ENCODE measurements around the gene PPP1R18. TPM values are rescaled to one million over a fixed set of nuclear protein-coding genes. Genes with fewer than 3 reads are reported as not detected.
"Not testable (repeated sequence)": the region's sequence is repeated elsewhere in the genome, so short reads cannot be mapped to it uniquely, and the experiment has no call there.

Gene PPP1R18
- total RNA-seq, 1 experiment from 2014 or later = 49.9 TPM

DNA sequence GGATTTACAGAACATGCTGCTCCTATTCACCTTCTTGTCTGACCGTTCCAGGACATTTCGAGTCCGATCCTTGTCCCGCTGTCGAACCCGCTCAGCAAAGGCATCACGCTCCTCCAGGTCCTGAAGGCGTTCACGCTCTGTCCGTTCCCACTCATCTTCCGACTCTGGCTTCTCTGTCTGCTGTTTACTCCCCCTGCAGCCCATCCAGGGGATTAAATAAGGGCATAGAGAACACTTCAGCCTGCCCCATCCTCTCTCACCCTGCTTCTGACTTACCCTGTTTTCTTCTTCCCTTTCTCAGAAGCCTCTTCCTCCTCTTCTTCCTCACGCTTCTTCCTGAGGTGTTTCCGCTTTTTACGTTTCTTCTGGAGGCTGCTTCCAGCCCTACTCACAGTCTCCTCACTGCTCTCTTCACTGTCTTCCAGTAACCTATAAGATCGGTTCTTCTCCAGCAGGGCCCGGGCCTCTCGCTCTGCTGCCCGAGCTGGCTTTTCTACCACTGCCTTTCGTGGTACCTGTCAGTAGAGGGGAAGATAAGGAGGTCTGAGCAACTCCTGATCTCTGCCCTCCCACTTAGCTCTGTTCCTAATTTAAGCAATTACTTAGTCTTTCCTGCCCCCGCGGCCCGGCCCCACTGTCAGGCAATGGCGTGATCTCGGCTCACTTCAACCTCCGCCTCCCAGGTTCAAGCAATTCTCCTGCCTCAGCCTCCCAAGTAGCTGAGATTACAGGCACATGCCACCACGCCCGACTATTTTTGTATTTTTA, 15.5 kb downstream of the PPP1R18 start:
- Histone ChIP-seq H4K20me1 (ENCODE audit: low read length) (no peaks in the 10 kb centered on the region), H3K4me1 (ENCODE audit: insufficient read depth, low read length) (peaks cover 4% of the 10 kb centered on the region), H3K27me3 (ENCODE audit: low read length) (no peaks in the 10 kb centered on the region), H3K27ac (ENCODE audit: low read length) (no peak overlapping the region), H3K4me3 (ENCODE audit: low read length) (peak overlapping the region; percentile 75; the same call in 1 of the 2 replicates), H3K9ac (ENCODE audit: low read length) (no peak overlapping the region), H3K36me3 (ENCODE audit: low read depth, low read length) (peaks cover 18% of the 10 kb centered on the region), H3F3A (ENCODE audit: low read length, unreplicated experiment) (no peaks in the 10 kb centered on the region), H3K9me2 (replicated peaks; ENCODE audit: low read length) (no peaks in the 10 kb centered on the region), H2AFZ (ENCODE audit: low read length) (no peak overlapping the region), H3K79me2 (ENCODE audit: low read length) (peaks cover 22% of the 10 kb centered on the region), H3K4me2 (ENCODE audit: low read length) (peak overlapping the region; percentile 83), H3K9me3 (ENCODE audit: low read length) (no peaks in the 10 kb centered on the region)
- DNase-seq = no peak
- POLR2A ChIA-PET (ENCODE audit: unreplicated experiment) = no interaction called here
- no TSS peak for BruUV-seq (replicated peaks)
- TF ChIP-seq, protein P1, sequence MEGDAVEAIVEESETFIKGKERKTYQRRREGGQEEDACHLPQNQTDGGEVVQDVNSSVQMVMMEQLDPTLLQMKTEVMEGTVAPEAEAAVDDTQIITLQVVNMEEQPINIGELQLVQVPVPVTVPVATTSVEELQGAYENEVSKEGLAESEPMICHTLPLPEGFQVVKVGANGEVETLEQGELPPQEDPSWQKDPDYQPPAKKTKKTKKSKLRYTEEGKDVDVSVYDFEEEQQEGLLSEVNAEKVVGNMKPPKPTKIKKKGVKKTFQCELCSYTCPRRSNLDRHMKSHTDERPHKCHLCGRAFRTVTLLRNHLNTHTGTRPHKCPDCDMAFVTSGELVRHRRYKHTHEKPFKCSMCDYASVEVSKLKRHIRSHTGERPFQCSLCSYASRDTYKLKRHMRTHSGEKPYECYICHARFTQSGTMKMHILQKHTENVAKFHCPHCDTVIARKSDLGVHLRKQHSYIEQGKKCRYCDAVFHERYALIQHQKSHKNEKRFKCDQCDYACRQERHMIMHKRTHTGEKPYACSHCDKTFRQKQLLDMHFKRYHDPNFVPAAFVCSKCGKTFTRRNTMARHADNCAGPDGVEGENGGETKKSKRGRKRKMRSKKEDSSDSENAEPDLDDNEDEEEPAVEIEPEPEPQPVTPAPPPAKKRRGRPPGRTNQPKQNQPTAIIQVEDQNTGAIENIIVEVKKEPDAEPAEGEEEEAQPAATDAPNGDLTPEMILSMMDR (conservative IDR thresholded peaks at IDR 0.05; ENCODE audit: low read depth, low read length) = peak; percentile 38
- TF ChIP-seq EZH2phosphoT487 (IDR thresholded peaks at IDR 0.05; ENCODE audit: borderline replicate concordance, low read length) = no peak
- intact Hi-C loops (cut with micrococcal nuclease) = loop anchor here (5.0 kb wide), 2 partner anchors 189 to 206 kb away; no protein-coding TSS in a partner anchor
- CTCF ChIA-PET = no interaction called here
- no peak for ATAC-seq

DNA sequence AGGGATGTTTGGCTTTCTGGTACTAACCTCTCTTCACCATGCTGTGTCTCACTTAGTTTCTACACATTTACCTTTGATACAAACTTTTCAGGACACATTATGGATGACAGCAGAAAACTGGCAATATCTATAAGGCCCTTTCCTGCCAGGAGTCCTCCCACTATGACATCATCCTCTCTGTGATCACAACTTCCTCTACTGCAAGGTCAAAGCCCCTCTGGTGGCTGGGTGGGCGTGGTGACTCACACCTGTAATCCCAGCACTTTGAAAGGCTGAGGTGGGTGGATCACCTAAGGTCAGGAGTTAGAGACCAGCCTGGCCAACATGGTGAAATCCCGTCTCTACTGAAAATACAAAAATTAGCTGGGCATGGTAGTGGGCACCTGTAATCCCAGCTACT, 20.1 kb downstream of the PPP1R18 start:
- H3K36me3 ChIP-seq (ENCODE audit: low read depth, low read length) = peaks cover 45% of the 10 kb centered on the region
- H3K9ac ChIP-seq (ENCODE audit: low read length); H2AFZ ChIP-seq (ENCODE audit: low read length); H3K4me3 ChIP-seq (ENCODE audit: low read length); H3K27me3 ChIP-seq (ENCODE audit: low read length); ATAC-seq; H3K27ac ChIP-seq (ENCODE audit: low read length); CTCF ChIA-PET; H3K79me2 ChIP-seq (ENCODE audit: low read length); BruUV-seq (replicated peaks); H4K20me1 ChIP-seq (ENCODE audit: low read length); H3K4me2 ChIP-seq (ENCODE audit: low read length); H3F3A ChIP-seq (ENCODE audit: low read length, unreplicated experiment); H3K9me3 ChIP-seq (ENCODE audit: low read length); DNase-seq; POLR2A ChIA-PET (ENCODE audit: unreplicated experiment); H3K4me1 ChIP-seq (ENCODE audit: insufficient read depth, low read length); H3K9me2 ChIP-seq (replicated peaks; ENCODE audit: low read length); intact Hi-C loops (cut with micrococcal nuclease): not testable (repeated sequence)

DNA sequence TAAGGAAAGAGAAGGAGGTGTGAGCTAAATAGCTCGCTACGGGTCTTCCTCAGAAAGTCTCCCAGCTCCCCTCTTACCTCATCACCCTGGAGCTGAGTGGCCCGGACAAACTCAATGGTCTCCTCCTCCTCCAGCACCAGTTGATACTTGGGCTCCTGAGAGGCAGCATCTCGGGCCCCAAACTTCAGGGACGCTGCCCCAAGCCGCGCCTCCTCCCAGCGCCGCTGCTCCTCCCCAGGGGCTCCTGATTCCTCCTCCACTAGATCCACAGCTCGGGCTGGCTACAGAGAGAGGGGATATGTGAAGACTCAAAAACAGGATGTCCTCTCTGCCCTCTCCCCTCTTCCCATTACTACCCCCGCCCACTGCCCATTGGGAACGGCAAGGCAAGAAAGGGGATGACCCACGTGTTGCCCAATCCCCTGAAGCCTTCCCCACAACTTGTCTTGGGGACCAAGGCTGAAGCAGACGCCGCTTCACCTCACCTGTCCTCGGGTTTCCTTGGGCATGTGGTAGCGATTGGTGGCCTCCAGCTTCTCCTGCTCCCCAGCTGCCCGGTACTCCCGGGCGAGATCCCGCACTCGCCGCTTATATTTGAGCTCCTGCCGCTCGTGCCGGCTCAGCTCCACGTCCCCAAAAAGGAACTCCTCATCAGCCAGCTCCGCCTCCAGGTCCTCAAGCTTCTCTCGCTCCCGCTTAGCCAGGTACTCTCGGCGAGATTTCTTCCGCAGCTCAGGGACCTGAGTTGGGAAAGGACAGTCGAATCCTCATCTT, 21.3 kb downstream of the PPP1R18 start:
- Histone ChIP-seq H3K27ac (ENCODE audit: low read length) (no peak overlapping the region), H4K20me1 (ENCODE audit: low read length) (no peaks in the 10 kb centered on the region), H3K36me3 (ENCODE audit: low read depth, low read length) (peaks cover 43% of the 10 kb centered on the region), H3K9me3 (ENCODE audit: low read length) (no peaks in the 10 kb centered on the region), H2AFZ (ENCODE audit: low read length) (no peak overlapping the region), H3K9ac (ENCODE audit: low read length) (no peak overlapping the region), H3K4me3 (ENCODE audit: low read length) (no peak overlapping the region), H3K9me2 (replicated peaks; ENCODE audit: low read length) (no peaks in the 10 kb centered on the region), H3K27me3 (ENCODE audit: low read length) (no peaks in the 10 kb centered on the region), H3F3A (ENCODE audit: low read length, unreplicated experiment) (no peaks in the 10 kb centered on the region), H3K4me1 (ENCODE audit: insufficient read depth, low read length) (no peaks in the 10 kb centered on the region), H3K79me2 (ENCODE audit: low read length) (no peaks in the 10 kb centered on the region), H3K4me2 (ENCODE audit: low read length) (no peak overlapping the region)
- no peak for DNase-seq
- TSS peak; percentile 38 for BruUV-seq (replicated peaks)
- ATAC-seq = no peak
- TF ChIP-seq EZH2 (IDR thresholded peaks at IDR 0.05; ENCODE audit: low read length, unreplicated experiment) (no peak), EZH2phosphoT487 (IDR thresholded peaks at IDR 0.05; ENCODE audit: borderline replicate concordance, low read length) (no peak)
- TF ChIP-seq, protein P1 (conservative IDR thresholded peaks at IDR 0.05; ENCODE audit: low read depth, low read length) = no peak
- CTCF ChIA-PET = no interaction called here
- intact Hi-C loops (cut with micrococcal nuclease) = no loop called here
- POLR2A ChIA-PET (ENCODE audit: unreplicated experiment) = no interaction called here

DNA sequence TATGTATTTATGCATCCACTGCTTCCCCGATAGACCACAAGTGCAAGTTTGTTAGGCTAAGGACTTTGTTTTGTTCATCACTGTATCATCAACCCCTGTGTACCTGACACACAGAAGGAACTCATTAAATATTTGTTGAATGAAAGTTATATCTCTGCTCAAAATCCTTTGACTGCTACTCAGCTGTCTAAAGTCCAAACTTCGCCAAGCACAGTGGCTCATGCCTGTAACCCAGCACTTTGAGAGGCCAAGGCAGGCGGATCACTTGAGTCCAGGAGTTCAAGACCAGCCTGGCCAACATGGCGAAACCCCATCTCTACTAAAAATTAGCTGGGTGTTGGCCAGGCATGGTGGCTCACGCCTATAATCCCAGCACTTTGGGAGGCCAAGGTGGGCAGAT, 28.5 kb downstream of the PPP1R18 start:
- intact Hi-C loops (cut with micrococcal nuclease); H3K9ac ChIP-seq (ENCODE audit: low read length): not testable (repeated sequence)

More for the DNA sequence above, 28.5 kb downstream of the PPP1R18 start:
- H3K9me2 ChIP-seq (replicated peaks; ENCODE audit: low read length); DNase-seq; H3K4me2 ChIP-seq (ENCODE audit: low read length); H2AFZ ChIP-seq (ENCODE audit: low read length); H3K79me2 ChIP-seq (ENCODE audit: low read length); H3K4me1 ChIP-seq (ENCODE audit: insufficient read depth, low read length); H3K4me3 ChIP-seq (ENCODE audit: low read length); ATAC-seq; CTCF ChIA-PET; H3K27ac ChIP-seq (ENCODE audit: low read length); POLR2A ChIA-PET (ENCODE audit: unreplicated experiment); H4K20me1 ChIP-seq (ENCODE audit: low read length); H3K9me3 ChIP-seq (ENCODE audit: low read length); BruUV-seq (replicated peaks); H3F3A ChIP-seq (ENCODE audit: low read length, unreplicated experiment); H3K27me3 ChIP-seq (ENCODE audit: low read length): not testable (repeated sequence)
- peaks cover 45% of the 10 kb centered on the region for H3K36me3 ChIP-seq (ENCODE audit: low read depth, low read length)

All from PC-3 (cell line).